RCC 7860 (cell line): ENCODE results near the gene OR9A2.
"Not testable (repeated sequence)": the region's sequence is repeated elsewhere in the genome, so short reads cannot be mapped to it uniquely, and the experiment has no call there.

Experiments used
- DNase-seq: peaks from one replicate; pipeline ENCODE4 v3.0.0-alpha.2; 2015; ENCODE audit warnings: low spot score
- FAIRE-seq: peaks from 2 replicates; lab custom pipeline; 2012; peaks lifted over from hg19 to GRCh38; lab: Jason Lieb, UNC

OR9A2 gene

GRCh38 chr7:142978402-142978801 is 48.5 kb downstream of the OR9A2 start:
- not testable (repeated sequence) for FAIRE-seq, DNase-seq
